ENCODE results near the gene PIGH.

- TF ChIP-seq POLR2A (IDR thresholded peaks at IDR 0.05) (no peak), CTCF (IDR thresholded peaks at IDR 0.05) (no peak), POLR2AphosphoS5 (IDR thresholded peaks at IDR 0.05; ENCODE audit: insufficient read depth in 1 of 2, low read depth in 1 of 2) (no peak)
These were observed 30.1 kb upstream of the PIGH start for GRCh38 chr14:67630186-67630585.
